Measurements from ENCODE around the gene OPRD1.
"Not testable (repeated sequence)": the region's sequence is repeated elsewhere in the genome, so short reads cannot be mapped to it uniquely, and the experiment has no call there.

OPRD1 gene

DNA sequence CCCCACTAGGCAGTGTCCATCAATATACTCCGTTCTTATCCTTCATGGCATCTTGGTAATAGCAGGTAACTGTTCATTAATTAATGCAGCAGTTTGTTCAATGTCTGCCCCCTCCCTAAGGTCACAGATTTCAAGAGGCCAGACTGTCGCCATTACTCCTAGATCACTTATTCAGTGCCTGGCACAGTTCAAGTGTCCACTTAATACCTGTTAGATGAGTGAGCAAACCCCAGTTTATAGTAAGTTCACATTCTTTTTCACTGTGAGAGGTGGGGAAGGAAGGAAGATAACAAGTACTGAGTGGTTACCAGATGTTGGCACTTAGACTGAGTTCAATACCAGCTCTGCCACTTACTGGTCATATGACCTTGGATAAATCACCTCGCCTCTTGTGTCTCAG is 36.4 kb downstream of the OPRD1 start:
- DNase-seq = no peak

- DNase-seq = no peak
Observed at GRCh38 chr1:28853093-28853742, 41.2 kb downstream of the OPRD1 start.

DNA sequence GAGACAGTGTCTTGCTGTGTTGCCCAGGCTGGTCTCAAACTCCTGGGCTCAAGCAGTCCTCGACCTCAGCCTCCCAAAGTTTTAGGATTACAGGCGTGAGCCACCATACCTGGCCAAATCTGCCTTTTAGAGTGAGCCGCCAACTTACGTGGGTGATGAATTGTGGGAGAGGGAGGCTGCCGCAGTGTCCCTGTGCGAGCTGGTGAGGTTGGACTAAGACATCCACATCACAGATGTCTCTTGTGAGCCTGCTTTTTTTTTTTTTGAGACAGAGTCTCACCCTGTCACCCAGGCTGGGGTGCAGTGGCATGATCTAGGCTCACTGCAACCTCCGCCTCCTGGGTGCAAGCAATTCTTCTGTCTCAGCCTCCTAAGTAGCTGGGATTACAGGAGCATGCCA is 42.4 kb downstream of the OPRD1 start:
- DNase-seq = not testable (repeated sequence)

GRCh38 chr1:28855046-28855445 is 43.1 kb downstream of the OPRD1 start:
- no peak for DNase-seq

DNA sequence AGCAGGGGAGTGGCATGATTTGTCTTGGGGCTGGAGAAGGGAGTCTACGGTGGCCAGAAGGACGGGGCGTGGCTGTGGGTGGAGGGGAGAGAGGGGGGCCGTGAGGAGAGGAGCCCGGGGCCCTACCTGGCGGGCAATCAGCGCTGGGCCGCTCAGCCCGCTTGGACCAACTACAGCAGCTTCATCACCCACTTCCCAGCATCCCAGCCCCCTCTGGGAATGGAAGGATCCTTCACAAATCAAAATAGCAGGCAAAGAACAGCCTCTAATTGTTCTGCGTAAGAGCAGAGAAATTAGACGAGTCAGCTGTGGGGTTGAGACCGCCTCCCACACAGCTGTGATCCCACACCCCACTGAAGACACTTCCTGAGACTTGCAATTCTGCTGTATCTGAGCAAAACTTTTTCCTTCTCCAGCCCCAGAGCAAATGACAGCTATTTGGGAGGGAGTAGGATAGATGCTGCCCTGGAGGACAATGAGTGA is 43.5 kb downstream of the OPRD1 start:
- no peak for DNase-seq

- DNase-seq = no peak
Observed at GRCh38 chr1:28855969-28856368, 44.0 kb downstream of the OPRD1 start.

- peak; percentile 52 for DNase-seq
Observed at GRCh38 chr1:28860332-28861073, 48.5 kb downstream of the OPRD1 start.

GRCh38 chr1:28862571-28863403 is 50.8 kb downstream of the OPRD1 start:
- DNase-seq = no peak

DNA sequence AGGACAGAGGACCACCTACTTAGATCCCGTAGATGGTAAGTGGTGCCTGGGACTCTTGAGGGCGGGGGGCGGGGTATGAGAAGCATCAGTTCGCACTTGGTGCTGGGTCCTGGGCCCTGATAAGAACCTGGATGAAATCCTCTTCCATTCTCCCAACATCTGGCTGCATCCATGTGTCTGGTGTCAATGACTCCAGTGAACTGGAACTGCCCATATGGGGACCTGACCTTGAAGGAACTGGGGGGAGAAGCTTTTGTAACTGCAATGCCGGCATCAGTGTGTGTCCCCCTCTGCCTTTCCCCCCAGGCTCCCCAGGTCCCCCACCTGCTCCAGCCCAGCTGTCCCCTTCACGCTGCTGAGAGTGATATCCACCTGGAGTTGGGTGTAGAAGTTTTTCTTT is 52.7 kb downstream of the OPRD1 start:
- DNase-seq = no peak

- no peak for DNase-seq
Observed at GRCh38 chr1:28865997-28866650, 54.2 kb downstream of the OPRD1 start.

- DNase-seq = no peak
Observed at GRCh38 chr1:28867850-28868249, 55.9 kb downstream of the OPRD1 start.

- no peak for DNase-seq
Observed at GRCh38 chr1:28869952-28870351, 58.0 kb downstream of the OPRD1 start.

DNA sequence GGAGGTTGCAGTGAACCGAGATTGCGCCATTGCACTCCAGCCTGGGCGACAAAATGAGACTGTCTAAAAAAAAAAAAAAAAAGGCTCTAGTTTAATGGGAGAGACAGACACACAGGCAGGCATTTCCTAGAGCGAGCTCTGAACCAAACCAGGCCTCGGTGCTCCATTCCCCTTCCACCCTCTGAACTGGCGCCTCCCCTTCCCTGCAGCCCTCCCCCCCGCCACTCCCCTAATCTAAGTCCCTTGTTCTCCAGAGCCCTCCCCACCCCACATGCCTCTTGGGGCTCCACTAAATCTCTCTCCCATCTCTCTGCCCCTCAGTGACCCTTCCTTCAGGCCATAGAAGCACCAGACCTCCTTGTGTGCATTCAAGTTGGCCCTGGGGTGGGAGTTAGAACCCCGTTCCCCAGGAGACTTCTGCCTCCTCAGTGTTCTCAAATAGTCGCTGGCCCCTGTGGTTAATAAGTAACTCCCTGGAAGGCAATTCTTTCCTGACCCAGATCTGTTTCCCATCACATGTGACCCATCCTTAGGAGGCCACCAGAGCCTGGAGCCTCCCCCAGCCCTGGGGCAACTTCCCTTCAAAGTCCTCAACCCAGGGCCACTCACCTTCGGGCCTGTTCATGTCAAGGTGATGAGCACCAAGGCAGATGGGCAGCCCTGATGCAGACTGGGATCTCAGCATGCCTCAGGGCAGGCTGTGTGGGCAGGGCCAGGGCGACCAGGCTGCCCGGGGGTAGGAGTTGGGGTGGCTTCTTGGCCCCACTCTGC is 59.8 kb downstream of the OPRD1 start:
- no peak for DNase-seq

DNA sequence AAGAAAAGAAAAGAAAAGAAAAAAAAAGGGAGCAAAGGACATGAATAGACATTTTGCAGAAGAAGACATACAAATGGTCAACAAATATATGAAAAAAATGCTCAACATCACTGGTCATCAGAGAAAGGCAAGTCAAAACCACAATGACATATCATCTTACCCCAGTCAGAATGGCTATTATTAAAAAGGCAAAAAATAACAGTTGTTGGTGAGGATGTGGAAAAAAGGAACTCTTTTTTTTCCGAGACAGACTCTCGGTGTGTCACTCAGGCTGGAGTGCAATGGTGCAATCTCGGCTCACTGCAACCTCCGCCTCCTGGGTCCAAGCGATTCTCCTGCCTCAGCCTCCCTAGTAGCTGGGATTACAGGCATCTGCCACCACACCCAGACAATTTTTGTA is 63.2 kb downstream of the OPRD1 start:
- not testable (repeated sequence) for DNase-seq

DNA sequence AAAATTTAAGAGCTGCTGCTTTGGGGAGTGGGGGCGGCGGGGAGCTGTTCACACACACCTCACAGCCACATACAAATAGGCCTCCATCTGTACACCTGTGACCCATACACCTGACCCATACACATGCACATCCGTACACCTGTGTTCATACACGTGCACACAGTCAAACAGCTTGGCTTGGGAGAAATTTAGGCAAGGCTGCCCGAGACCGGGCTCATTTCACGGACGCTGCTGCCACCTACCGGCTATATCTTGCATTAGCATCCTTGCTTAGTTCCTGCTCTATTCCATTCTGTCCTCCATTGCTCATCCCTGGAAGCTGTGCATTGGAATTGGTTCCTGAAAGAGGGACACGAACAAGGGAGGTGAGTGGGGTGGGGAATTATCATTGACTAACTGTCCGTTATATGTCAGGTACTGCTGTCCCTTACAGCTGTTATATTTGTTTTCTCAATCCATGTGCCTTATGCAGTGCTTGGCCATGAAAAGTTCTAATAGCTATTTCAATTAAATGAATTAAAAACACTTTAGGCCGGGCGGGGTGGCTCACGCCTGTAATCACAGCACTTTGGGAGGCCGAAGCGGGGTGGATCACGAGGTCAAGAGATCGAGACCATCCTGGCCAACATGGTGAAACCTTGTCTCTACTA is 65.3 kb downstream of the OPRD1 start:
- DNase-seq = peak; percentile 70

- no peak for DNase-seq
Observed at GRCh38 chr1:28878796-28879195, 66.8 kb downstream of the OPRD1 start.

DNA sequence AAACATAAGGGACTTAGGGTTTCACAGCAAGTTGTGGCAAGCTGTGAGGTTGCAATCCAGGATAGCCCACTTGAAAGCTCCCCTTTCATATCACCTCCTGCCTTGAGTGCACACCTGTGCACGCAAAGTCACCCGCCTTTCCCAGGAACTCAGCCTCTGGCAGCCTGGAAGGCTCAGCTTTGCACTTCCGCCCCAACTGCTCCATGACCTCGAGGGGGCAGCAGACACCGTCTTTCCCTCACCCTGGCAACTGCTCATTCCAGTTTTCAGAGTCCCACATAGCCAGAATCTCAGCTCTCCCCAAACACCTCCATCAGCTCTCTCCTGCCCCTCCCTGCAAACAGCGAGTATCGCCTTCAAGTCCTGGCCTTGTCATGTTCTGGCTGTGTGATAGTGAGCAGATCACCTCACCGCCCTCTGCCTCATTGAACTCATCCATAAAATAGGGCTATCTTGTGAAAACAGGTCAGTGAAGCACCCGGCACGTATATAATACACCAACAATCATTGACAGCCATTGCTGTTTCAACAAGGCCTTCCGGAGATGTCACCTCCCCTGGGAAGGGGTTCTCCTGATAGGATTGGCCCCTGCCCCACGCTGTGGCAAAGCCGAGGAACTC is 70.1 kb downstream of the OPRD1 start:
- peak; percentile 88 for DNase-seq

DNA sequence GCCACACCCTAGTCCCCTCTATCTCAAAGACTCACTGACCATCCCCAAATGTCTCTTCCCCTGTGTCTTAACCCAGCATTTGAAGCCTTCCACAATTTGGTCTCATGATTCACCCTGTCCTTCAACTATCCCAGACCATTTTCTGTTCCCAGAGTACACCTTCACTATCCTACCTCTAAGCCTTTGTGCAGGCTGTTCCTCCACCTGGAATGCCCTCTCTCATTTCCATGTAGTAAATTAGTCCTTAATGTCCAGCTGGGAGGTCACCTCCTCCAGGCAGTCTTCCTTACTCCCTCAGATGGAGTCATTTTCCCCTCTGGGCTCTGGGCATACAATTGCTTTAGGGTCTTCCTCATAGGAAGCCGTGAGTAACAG is 71.3 kb downstream of the OPRD1 start:
- DNase-seq = no peak

- no peak for DNase-seq
Observed at GRCh38 chr1:28885472-28885877, 73.5 kb downstream of the OPRD1 start.

GRCh38 chr1:28885977-28886730 is 74.2 kb downstream of the OPRD1 start:
- no peak for DNase-seq

All from EL (cell line).